COLO668 (cell line): ENCODE data around the gene TMBIM6.
"Not testable (repeated sequence)": the region's sequence is repeated elsewhere in the genome, so short reads cannot be mapped to it uniquely, and the experiment has no call there.

ENCODE experiments used
- DNase-seq: peaks from one replicate; lab custom pipeline; 2025; ENCODE audit not compliant: unreplicated experiment; lab: John Stamatoyannopoulos, UW

TMBIM6 gene

GRCh38 chr12:49776413-49776812 is 35.1 kb downstream of the TMBIM6 start:
- peak; percentile 24 for DNase-seq

- no peak for DNase-seq
Observed at GRCh38 chr12:49776858-49777257, 35.5 kb downstream of the TMBIM6 start.

GRCh38 chr12:49777341-49777740 is 36.0 kb downstream of the TMBIM6 start:
- DNase-seq: no peak

- DNase-seq: peak; percentile 43
Observed at GRCh38 chr12:49777800-49778748, 36.7 kb downstream of the TMBIM6 start.

GRCh38 chr12:49779581-49779980 is 38.2 kb downstream of the TMBIM6 start:
- DNase-seq: no peak

- not testable (repeated sequence) for DNase-seq
Observed at GRCh38 chr12:49780914-49781313, 39.6 kb downstream of the TMBIM6 start.

- DNase-seq: no peak
Observed at GRCh38 chr12:49783917-49784676, 42.7 kb downstream of the TMBIM6 start.

GRCh38 chr12:49784756-49785409 is 43.5 kb downstream of the TMBIM6 start:
- no peak for DNase-seq

- no peak for DNase-seq
Observed at GRCh38 chr12:49787672-49788071, 46.3 kb downstream of the TMBIM6 start.

GRCh38 chr12:49789992-49790391 is 48.6 kb downstream of the TMBIM6 start:
- peak; percentile 9 for DNase-seq

GRCh38 chr12:49790741-49791555 is 49.6 kb downstream of the TMBIM6 start:
- DNase-seq: no peak

GRCh38 chr12:49791700-49792099 is 50.3 kb downstream of the TMBIM6 start:
- no peak for DNase-seq

GRCh38 chr12:49792181-49792970 is 51.0 kb downstream of the TMBIM6 start:
- no peak for DNase-seq

- DNase-seq: no peak
Observed at GRCh38 chr12:49792976-49793580, 51.7 kb downstream of the TMBIM6 start.

- no peak for DNase-seq
Observed at GRCh38 chr12:49793620-49794019, 52.3 kb downstream of the TMBIM6 start.

- no peak for DNase-seq
Observed at GRCh38 chr12:49794021-49794420, 52.7 kb downstream of the TMBIM6 start.

GRCh38 chr12:49794811-49795653 is 53.7 kb downstream of the TMBIM6 start:
- no peak for DNase-seq

GRCh38 chr12:49795654-49796105 is 54.3 kb downstream of the TMBIM6 start:
- no peak for DNase-seq
